B cell (primary cell): Measurements from ENCODE around the gene FGA. TPM values are rescaled to one million over a fixed set of nuclear protein-coding genes. Genes with fewer than 3 reads are reported as not detected.

ENCODE experiments used
- ATAC-seq: fragments of 200-7000 bp; cut with Tn5 transposase; one replicate; pipeline ENCODE4 v1.10.0; 2021; ENCODE audit warnings: low read depth, mild to moderate bottlenecking, moderate number of reproducible peaks, moderate library complexity
- CTCF ChIA-PET: fragments of 350-600 bp; sonication (Branson Sonifier 250); formaldehyde crosslinking; loops from one replicate; lab custom pipeline; 2021; ENCODE audit warnings: antibody characterized with exemption, inconsistent platforms; lab: Charles Lee
- POLR2A ChIA-PET: fragments of 350-600 bp; sonication (Branson Sonifier 250); formaldehyde crosslinking; loops from one replicate; lab custom pipeline; 2021; ENCODE audit warnings: antibody characterized with exemption; lab: Charles Lee
- DNase-seq: peaks from one replicate; pipeline ENCODE4 v3.0.0; 2013
- H2AFZ ChIP-seq: 2 replicates; pipeline ENCODE4 v1.6.1; 2012; ENCODE audit warnings: mild to moderate bottlenecking, low read depth, low read length; ENCODE audit not compliant: insufficient read depth, poor library complexity, severe bottlenecking
- H3K27ac ChIP-seq, 2 donors: 1 replicate in 1 of 2; 2 replicates in 1 of 2; pipeline ENCODE4 v1.5.1; 2012 to 2013; ENCODE audit warnings: low read length in 2 of 2, mild to moderate bottlenecking in 2 of 2, moderate library complexity in 1 of 2
- H3K27me3 ChIP-seq, 4 experiments: fragments of 200-600 bp in 1 of 4; sonication (generic) in 1 of 4; replicated peaks in 1 of 4; 1 replicate in 2 of 4; 2 replicates in 2 of 4; pipeline versions ENCODE4 v1.6.1 to v1.7.0; 2013 to 2016; ENCODE audit warnings: low read length in 3 of 4, mild to moderate bottlenecking in 2 of 4, mixed read lengths in 1 of 4, moderate library complexity in 1 of 4; ENCODE audit not compliant: insufficient read depth in 4 of 4, control insufficient read depth in 3 of 4; ENCODE audit errors: control extremely low read depth in 1 of 4
- H3K36me3 ChIP-seq, 2 experiments: replicated peaks in 1 of 2; 1 replicate in 1 of 2; 2 replicates in 1 of 2; pipeline versions ENCODE4 v1.6.1 to v1.7.1; 2013; ENCODE audit warnings: low read length in 1 of 2; ENCODE audit not compliant: insufficient read depth in 2 of 2, control insufficient read depth in 1 of 2; ENCODE audit errors: control extremely low read depth in 1 of 2, extremely low read depth in 1 of 2
- H3K4me1 ChIP-seq, 2 donors: fragments of 200-600 bp in 1 of 2; sonication (generic) in 1 of 2; 1 replicate in 1 of 2; 2 replicates in 1 of 2; pipeline versions ENCODE4 v1.5.1 to v1.6.1; 2013 to 2017; ENCODE audit warnings: low read length in 2 of 2; ENCODE audit not compliant: control insufficient read depth in 2 of 2, insufficient read depth in 2 of 2
- H3K4me2 ChIP-seq: replicated peaks from 2 replicates; pipeline ENCODE3; 2012; ENCODE audit warnings: mild to moderate bottlenecking, low read depth, low read length; ENCODE audit not compliant: poor library complexity, severe bottlenecking
- H3K4me3 ChIP-seq, 5 experiments: fragments of 200-600 bp in 1 of 5; sonication (generic) in 1 of 5; 1 replicate in 3 of 5; 2 replicates in 2 of 5; pipeline versions ENCODE4 v1.5.1 to v1.7.0; 2011 to 2016; ENCODE audit warnings: low read length in 4 of 5, mild to moderate bottlenecking in 4 of 5, low read depth in 2 of 5, control low read depth in 1 of 5, moderate library complexity in 1 of 5; ENCODE audit not compliant: insufficient read depth in 1 of 5; ENCODE audit errors: control extremely low read depth in 1 of 5, extremely low read depth in 1 of 5
- H3K79me2 ChIP-seq: fragments of 200-600 bp; sonication (generic); one replicate; pipeline ENCODE4 v1.6.0; 2016; ENCODE audit warnings: low read length; ENCODE audit not compliant: control insufficient read depth, insufficient read depth
- H3K9ac ChIP-seq: fragments of 200-600 bp; sonication (generic); 2 replicates; pipeline ENCODE4 v1.6.1; 2017; ENCODE audit warnings: mild to moderate bottlenecking, low read length, moderate library complexity
- H3K9me3 ChIP-seq, 3 donors: one replicate each; pipeline versions ENCODE4 v1.6.1 to v1.7.1; 2013; ENCODE audit warnings: low read length in 2 of 3; ENCODE audit not compliant: control insufficient read depth in 2 of 3, insufficient read depth in 1 of 3; ENCODE audit errors: control extremely low read depth in 1 of 3
- H4K20me1 ChIP-seq: 2 replicates; pipeline ENCODE4 v1.6.0; 2012; ENCODE audit warnings: mild to moderate bottlenecking, low read length; ENCODE audit not compliant: insufficient read depth, control insufficient read depth, poor library complexity, severe bottlenecking
- H3K27ac Mint-ChIP-seq: one replicate; pipeline ENCODE4 v1.8.0; 2021; ENCODE audit warnings: mixed read lengths
- H3K27me3 Mint-ChIP-seq: one replicate; pipeline ENCODE4 v1.8.0; 2021; ENCODE audit warnings: mixed read lengths
- H3K4me1 Mint-ChIP-seq: one replicate; pipeline ENCODE4 v1.8.0; 2021; ENCODE audit warnings: mixed read lengths
- H3K4me3 Mint-ChIP-seq: one replicate; pipeline ENCODE4 v1.8.0; 2021; ENCODE audit warnings: mixed read lengths
- H3K9me3 Mint-ChIP-seq: one replicate; pipeline ENCODE4 v1.8.0; 2022; ENCODE audit warnings: mixed read lengths; ENCODE audit not compliant: insufficient read depth
- EZH2 ChIP-seq: IDR thresholded peaks from 2 replicates; pipeline ENCODE4 v1.6.1; 2012; ENCODE audit warnings: borderline replicate concordance, low read depth, mild to moderate bottlenecking, moderate library complexity, low read length; ENCODE audit not compliant: insufficient read depth, poor library complexity, severe bottlenecking
- WGBS: methylation state at CpG from one replicate; pipeline ENCODE4 v1.1.5; 2013; ENCODE audit warnings: missing lambda C conversion rate; ENCODE audit not compliant: insufficient coverage; 5-methylcytosine and 5-hydroxymethylcytosine counted together
- intact Hi-C: fragments of 100-400 bp; cut with micrococcal nuclease; formaldehyde crosslinking; loops from one replicate; pipeline ENCODE4 v1.10.0; 2022
- polyA plus RNA-seq: library from polyadenylated mRNA; depleted of rRNA; stranded (reverse); fragments of >200 nt; gene quantifications from 2 replicates; pipeline ENCODE4 v1.2.3, GENCODE V29; 2012
- total RNA-seq, 2 donors: library from RNA; stranded (reverse); fragments of 120-200 nt in 1 of 2; gene quantifications; 1 replicate in 1 of 2; 2 replicates in 1 of 2; pipeline versions ENCODE4 v1.2.3 to v1.2.4, GENCODE V29; 2013 to 2022
- TF ChIP-seq, protein P1 (sequence below): fragments of 200-600 bp; IDR thresholded peaks from one replicate; pipeline ENCODE4 v1.8.0; 2022; ENCODE audit warnings: antibody characterized with exemption, mild to moderate bottlenecking

The FGA gene
- total and polyA plus RNA-seq, 2 donors (not counting 1 experiment from before 2014, with no cell fraction given): not detected

DNA sequence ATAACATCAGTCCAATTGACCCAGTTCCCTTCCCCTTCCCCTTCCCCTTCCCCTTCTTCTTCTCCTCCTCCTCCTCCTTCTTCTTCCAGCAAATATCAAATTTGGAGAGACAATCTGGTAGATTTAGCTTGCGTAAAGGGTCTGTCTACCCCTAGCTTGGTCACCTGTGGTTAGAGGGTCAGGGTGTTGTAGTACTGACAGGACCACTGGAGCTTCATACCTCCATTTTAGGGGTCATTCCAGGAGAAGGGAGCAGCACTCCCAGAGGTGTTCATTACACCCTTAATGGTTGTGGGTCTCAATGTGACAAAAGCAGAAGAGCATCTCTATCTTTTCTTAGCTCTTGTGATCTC lies 31.4 kb downstream of the FGA start:
- POLR2A ChIA-PET: no interaction called here
- no peak overlapping the region for H3K4me3 ChIP-seq

More for the DNA sequence above, 31.4 kb downstream of the FGA start:
- no CpG with 5 or more reads among the region's 1 CpG for WGBS
- H3K4me2 ChIP-seq: no peak overlapping the region
- H3K79me2 ChIP-seq: no peaks in the 10 kb centered on the region
- H3K27me3 ChIP-seq: peaks cover 0 to 2% (median 0%) of the 10 kb centered on the region in 4 experiments
- H3K4me1 Mint-ChIP-seq: no peaks in the 10 kb centered on the region
- DNase-seq (no peak), ATAC-seq (no peak)
- no peak overlapping the region for H3K27ac ChIP-seq
- H3K9ac ChIP-seq: no peak overlapping the region
- CTCF ChIA-PET: interaction anchor here (0.6 to 15.7 kb wide), 8 partner anchors 9 to 1389 kb away, joined by 3 to 357 read pairs (median 4); partner anchors contain the start of gene PLRG1
- H3K27me3 Mint-ChIP-seq: peaks cover 3% of the 10 kb centered on the region
- no peaks in the 10 kb centered on the region for H3K9me3 ChIP-seq
- H3K27ac Mint-ChIP-seq: no peak overlapping the region
- no peaks in the 10 kb centered on the region for H3K4me1 ChIP-seq
- intact Hi-C loops: loop anchor here (1.0 kb wide), 1 partner anchor 59 kb away; no protein-coding TSS in a partner anchor
- H3K9me3 Mint-ChIP-seq: no peaks in the 10 kb centered on the region
- H3K4me3 Mint-ChIP-seq: no peak overlapping the region
- TF ChIP-seq, protein P1, sequence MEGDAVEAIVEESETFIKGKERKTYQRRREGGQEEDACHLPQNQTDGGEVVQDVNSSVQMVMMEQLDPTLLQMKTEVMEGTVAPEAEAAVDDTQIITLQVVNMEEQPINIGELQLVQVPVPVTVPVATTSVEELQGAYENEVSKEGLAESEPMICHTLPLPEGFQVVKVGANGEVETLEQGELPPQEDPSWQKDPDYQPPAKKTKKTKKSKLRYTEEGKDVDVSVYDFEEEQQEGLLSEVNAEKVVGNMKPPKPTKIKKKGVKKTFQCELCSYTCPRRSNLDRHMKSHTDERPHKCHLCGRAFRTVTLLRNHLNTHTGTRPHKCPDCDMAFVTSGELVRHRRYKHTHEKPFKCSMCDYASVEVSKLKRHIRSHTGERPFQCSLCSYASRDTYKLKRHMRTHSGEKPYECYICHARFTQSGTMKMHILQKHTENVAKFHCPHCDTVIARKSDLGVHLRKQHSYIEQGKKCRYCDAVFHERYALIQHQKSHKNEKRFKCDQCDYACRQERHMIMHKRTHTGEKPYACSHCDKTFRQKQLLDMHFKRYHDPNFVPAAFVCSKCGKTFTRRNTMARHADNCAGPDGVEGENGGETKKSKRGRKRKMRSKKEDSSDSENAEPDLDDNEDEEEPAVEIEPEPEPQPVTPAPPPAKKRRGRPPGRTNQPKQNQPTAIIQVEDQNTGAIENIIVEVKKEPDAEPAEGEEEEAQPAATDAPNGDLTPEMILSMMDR: no peak
- no peak for TF ChIP-seq EZH2
- no peaks in the 10 kb centered on the region for H3K36me3 ChIP-seq
- H4K20me1 ChIP-seq: no peaks in the 10 kb centered on the region
- H2AFZ ChIP-seq: no peak overlapping the region
